ENCODE measurements around the gene SEPHS1. TPM values are rescaled to one million over a fixed set of nuclear protein-coding genes. Genes with fewer than 3 reads are reported as not detected.
"Not testable (repeated sequence)": the region's sequence is repeated elsewhere in the genome, so short reads cannot be mapped to it uniquely, and the experiment has no call there.

The SEPHS1 gene
- polyA plus RNA-seq, 1 experiment, result 76.9 TPM

DNA sequence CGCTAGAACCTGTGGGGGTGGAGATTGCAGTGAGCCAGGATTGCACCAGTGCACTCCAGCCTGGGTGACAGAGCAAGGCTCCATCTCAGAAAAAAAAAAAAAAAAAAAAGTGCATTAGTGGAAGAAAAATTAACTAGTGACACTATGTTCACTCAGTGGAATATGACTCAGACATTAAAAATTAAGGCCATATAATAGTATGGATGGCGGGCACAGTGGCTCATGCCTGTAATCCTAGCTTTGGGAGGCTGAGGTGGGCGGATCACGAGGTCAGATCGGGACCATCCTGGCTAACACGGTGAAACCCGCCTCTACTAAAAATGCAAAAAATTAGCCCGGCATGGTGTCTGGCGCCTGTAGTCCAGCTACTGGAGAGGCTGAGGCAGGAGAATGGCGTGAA lies 51.6 kb downstream of the SEPHS1 start:
- CTCF ChIA-PET, result no interaction called here
- TF ChIP-seq, protein P1, sequence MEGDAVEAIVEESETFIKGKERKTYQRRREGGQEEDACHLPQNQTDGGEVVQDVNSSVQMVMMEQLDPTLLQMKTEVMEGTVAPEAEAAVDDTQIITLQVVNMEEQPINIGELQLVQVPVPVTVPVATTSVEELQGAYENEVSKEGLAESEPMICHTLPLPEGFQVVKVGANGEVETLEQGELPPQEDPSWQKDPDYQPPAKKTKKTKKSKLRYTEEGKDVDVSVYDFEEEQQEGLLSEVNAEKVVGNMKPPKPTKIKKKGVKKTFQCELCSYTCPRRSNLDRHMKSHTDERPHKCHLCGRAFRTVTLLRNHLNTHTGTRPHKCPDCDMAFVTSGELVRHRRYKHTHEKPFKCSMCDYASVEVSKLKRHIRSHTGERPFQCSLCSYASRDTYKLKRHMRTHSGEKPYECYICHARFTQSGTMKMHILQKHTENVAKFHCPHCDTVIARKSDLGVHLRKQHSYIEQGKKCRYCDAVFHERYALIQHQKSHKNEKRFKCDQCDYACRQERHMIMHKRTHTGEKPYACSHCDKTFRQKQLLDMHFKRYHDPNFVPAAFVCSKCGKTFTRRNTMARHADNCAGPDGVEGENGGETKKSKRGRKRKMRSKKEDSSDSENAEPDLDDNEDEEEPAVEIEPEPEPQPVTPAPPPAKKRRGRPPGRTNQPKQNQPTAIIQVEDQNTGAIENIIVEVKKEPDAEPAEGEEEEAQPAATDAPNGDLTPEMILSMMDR (IDR thresholded peaks at IDR 0.05; ENCODE audit: low read depth, low read length), result no peak
- Histone ChIP-seq H3K27ac (ENCODE audit: low read depth, low read length) (no peak overlapping the region), H3K27me3 (ENCODE audit: control insufficient read depth, insufficient read depth, low read length) (no peaks in the 10 kb centered on the region), H3K9me3 (ENCODE audit: control insufficient read depth, insufficient read depth, low read length) (peaks cover 3% of the 10 kb centered on the region; the same call in 1 of the 2 replicates), H3K4me3 (ENCODE audit: low read depth, low read length) (no peak overlapping the region)
- POLR2A ChIA-PET, result interaction anchor here (0.7 kb wide), 1 partner anchor 241 kb away, joined by 3 read pairs; no protein-coding TSS in a partner anchor
- DNase-seq (ENCODE audit: low read depth, low spot score), result no peak

- POLR2A ChIA-PET, result no interaction called here
- DNase-seq (ENCODE audit: low read depth, low spot score), result no peak
- H3K9me3 ChIP-seq (ENCODE audit: control insufficient read depth, insufficient read depth, low read length), result no peaks in the 10 kb centered on the region; the same call in 1 of the 2 replicates
- H3K27me3 ChIP-seq (ENCODE audit: control insufficient read depth, insufficient read depth, low read length), result no peaks in the 10 kb centered on the region
- H3K27ac ChIP-seq (ENCODE audit: low read depth, low read length), result no peak overlapping the region
- no peak overlapping the region for H3K4me3 ChIP-seq (ENCODE audit: low read depth, low read length)
- TF ChIP-seq, protein P1 (IDR thresholded peaks at IDR 0.05; ENCODE audit: low read depth, low read length), result no peak
- CTCF ChIA-PET, result no interaction called here
Measured at GRCh38 chr10:13294784-13295183, 53.3 kb downstream of the SEPHS1 start.

- DNase-seq (ENCODE audit: low read depth, low spot score), result no peak
- POLR2A ChIA-PET, result no interaction called here
- no peaks in the 10 kb centered on the region for H3K27me3 ChIP-seq (ENCODE audit: control insufficient read depth, insufficient read depth, low read length)
- CTCF ChIA-PET, result interaction anchor here (0.8 to 1.7 kb wide), 3 partner anchors 8 to 85 kb away, joined by 3 to 9 read pairs (median 4); partner anchors contain the start of gene PHYH
- TF ChIP-seq, protein P1 (IDR thresholded peaks at IDR 0.05; ENCODE audit: low read depth, low read length), result no peak
- no peak overlapping the region for H3K4me3 ChIP-seq (ENCODE audit: low read depth, low read length)
- H3K27ac ChIP-seq (ENCODE audit: low read depth, low read length), result no peak overlapping the region
- H3K9me3 ChIP-seq (ENCODE audit: control insufficient read depth, insufficient read depth, low read length), result no peaks in the 10 kb centered on the region
Measured at GRCh38 chr10:13291821-13292773, 56.0 kb downstream of the SEPHS1 start.

DNA sequence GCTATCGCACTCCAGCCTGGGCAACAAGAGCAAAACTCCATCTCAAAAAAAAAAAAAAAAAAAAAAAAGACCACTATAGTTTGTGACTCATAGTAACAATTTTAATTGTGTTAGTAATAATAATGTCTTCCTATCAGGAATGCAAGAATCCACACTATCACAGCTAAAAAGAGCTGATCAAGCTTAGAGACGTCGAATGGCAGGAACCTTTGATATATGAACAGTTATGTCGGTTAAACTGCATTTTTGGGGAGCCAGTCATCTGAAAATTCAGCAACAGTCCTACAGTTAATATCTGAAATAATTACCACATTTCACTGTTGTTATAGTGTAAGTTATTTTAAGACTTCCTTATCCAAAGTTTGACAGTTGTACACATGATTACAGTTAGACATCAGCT lies 57.0 kb downstream of the SEPHS1 start:
- TF ChIP-seq, protein P1 (IDR thresholded peaks at IDR 0.05; ENCODE audit: low read depth, low read length), result no peak
- H3K9me3 ChIP-seq (ENCODE audit: control insufficient read depth, insufficient read depth, low read length), result no peaks in the 10 kb centered on the region
- no peak overlapping the region for H3K27ac ChIP-seq (ENCODE audit: low read depth, low read length)
- no peak for DNase-seq (ENCODE audit: low read depth, low spot score)
- no peaks in the 10 kb centered on the region for H3K27me3 ChIP-seq (ENCODE audit: control insufficient read depth, insufficient read depth, low read length)
- ChIA-PET POLR2A (interaction anchor here (0.5 kb wide), 1 partner anchor 17 kb away, joined by 3 read pairs; no protein-coding TSS in a partner anchor), CTCF (interaction anchor here (0.8 to 1.7 kb wide), 3 partner anchors 9 to 84 kb away, joined by 3 to 9 read pairs (median 4); partner anchors contain the start of gene PHYH)
- no peak overlapping the region for H3K4me3 ChIP-seq (ENCODE audit: low read depth, low read length)

DNA sequence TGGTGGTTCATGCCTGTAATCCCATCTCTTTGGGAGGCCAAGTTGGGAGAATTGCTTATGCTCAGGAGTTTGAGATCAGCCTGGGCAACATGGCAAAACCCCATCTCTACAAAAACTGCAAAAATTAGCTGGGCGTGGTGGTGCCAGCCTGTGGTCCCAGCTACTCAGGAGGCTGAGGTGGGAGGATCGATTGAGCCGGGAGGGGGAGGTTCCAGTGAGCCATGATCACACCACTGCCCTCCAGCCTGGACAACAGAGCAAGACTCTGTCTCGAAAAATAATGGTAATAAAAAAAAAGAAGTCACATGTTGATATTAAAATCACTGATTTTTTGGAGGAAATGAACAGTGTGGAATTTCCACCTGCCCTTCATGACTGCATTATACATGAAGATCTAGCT lies 64.0 kb downstream of the SEPHS1 start:
- Histone ChIP-seq H3K27ac (ENCODE audit: low read depth, low read length) (no peak overlapping the region), H3K27me3 (ENCODE audit: control insufficient read depth, insufficient read depth, low read length) (no peaks in the 10 kb centered on the region), H3K9me3 (ENCODE audit: control insufficient read depth, insufficient read depth, low read length) (no peaks in the 10 kb centered on the region), H3K4me3 (ENCODE audit: low read depth, low read length) (no peak overlapping the region)
- ChIA-PET POLR2A (no interaction called here), CTCF (interaction anchor here (1.3 kb wide), 1 partner anchor 78 kb away, joined by 5 read pairs; no protein-coding TSS in a partner anchor)
- DNase-seq (ENCODE audit: low read depth, low spot score), result no peak
- TF ChIP-seq, protein P1 (IDR thresholded peaks at IDR 0.05; ENCODE audit: low read depth, low read length), result no peak

GRCh38 chr10:13282348-13282747 lies 65.7 kb downstream of the SEPHS1 start:
- H3K27ac ChIP-seq (ENCODE audit: low read depth, low read length); DNase-seq (ENCODE audit: low read depth, low spot score); H3K9me3 ChIP-seq (ENCODE audit: control insufficient read depth, insufficient read depth, low read length); H3K4me3 ChIP-seq (ENCODE audit: low read depth, low read length); H3K27me3 ChIP-seq (ENCODE audit: control insufficient read depth, insufficient read depth, low read length): not testable (repeated sequence)
- POLR2A ChIA-PET, result interaction anchor here (0.7 kb wide), 1 partner anchor 15 kb away, joined by 3 read pairs; no protein-coding TSS in a partner anchor
- CTCF ChIA-PET, result interaction anchor here (0.7 kb wide), 2 partner anchors 9 to 111 kb away, joined by 4 to 6 read pairs; no protein-coding TSS in a partner anchor

Data from AG04450 (cell line).